CD4-positive, alpha-beta T cell (primary cell): ENCODE results near the gene POLR2M. TPM values are rescaled to one million over a fixed set of nuclear protein-coding genes. Genes with fewer than 3 reads are reported as not detected.

Source experiments
- ATAC-seq: fragments of 200-7000 bp; cut with Tn5 transposase; one replicate; pipeline ENCODE4 v1.10.0; 2022; ENCODE audit warnings: mild to moderate bottlenecking; ENCODE audit not compliant: poor library complexity
- CTCF ChIA-PET: fragments of 350-600 bp; sonication (Branson Sonifier 250); formaldehyde crosslinking; loops from one replicate; lab custom pipeline; 2021; ENCODE audit warnings: antibody characterized with exemption, inconsistent platforms; lab: Charles Lee
- POLR2A ChIA-PET: fragments of 350-600 bp; sonication (Branson Sonifier 250); formaldehyde crosslinking; loops from one replicate; lab custom pipeline; 2021; ENCODE audit warnings: antibody characterized with exemption, inconsistent platforms; lab: Charles Lee
- DNase-seq, 14 experiments: peaks; one replicate each; pipeline ENCODE4 v3.0.0-alpha.2; 2013 to 2020; ENCODE audit warnings: mixed read lengths in 2 of 14
- H3K27ac ChIP-seq, 2 donors: one replicate each; pipeline versions ENCODE4 v1.5.1 to v1.7.0; 2013; ENCODE audit warnings: low read length in 2 of 2, low read depth in 1 of 2, mild to moderate bottlenecking in 1 of 2
- H3K27me3 ChIP-seq, 2 experiments: 1 replicate in 1 of 2; 2 replicates in 1 of 2; pipeline versions ENCODE4 v1.6.1 to v1.7.0; 2013; ENCODE audit warnings: low read length in 2 of 2, control low read depth in 1 of 2, mild to moderate bottlenecking in 1 of 2, moderate library complexity in 1 of 2; ENCODE audit not compliant: insufficient read depth in 2 of 2, control insufficient read depth in 1 of 2
- H3K36me3 ChIP-seq: one replicate; pipeline ENCODE4 v1.6.1; 2013; ENCODE audit warnings: low read length, control low read depth; ENCODE audit not compliant: insufficient read depth
- H3K4me1 ChIP-seq: one replicate; pipeline ENCODE4 v1.6.1; 2013; ENCODE audit warnings: low read length, control low read depth; ENCODE audit not compliant: insufficient read depth
- H3K4me3 ChIP-seq: one replicate; pipeline ENCODE4 v1.5.1; 2013; ENCODE audit warnings: mild to moderate bottlenecking, low read length, moderate library complexity
- H3K9me3 ChIP-seq, 2 experiments: 1 replicate in 1 of 2; 2 replicates in 1 of 2; pipeline versions ENCODE4 v1.6.1 to v1.7.0; 2013; ENCODE audit warnings: low read length in 2 of 2, mild to moderate bottlenecking in 2 of 2, control low read depth in 1 of 2, moderate library complexity in 1 of 2; ENCODE audit not compliant: control insufficient read depth in 1 of 2, insufficient read depth in 1 of 2
- H3K27ac Mint-ChIP-seq: one replicate; pipeline ENCODE4 v1.8.0; 2020; ENCODE audit warnings: mixed read lengths
- H3K27me3 Mint-ChIP-seq: one replicate; pipeline ENCODE4 v1.8.0; 2021; ENCODE audit warnings: mixed read lengths
- H3K36me3 Mint-ChIP-seq: one replicate; pipeline ENCODE4 v1.8.0; 2021; ENCODE audit warnings: low read depth, mixed read lengths
- H3K4me1 Mint-ChIP-seq: one replicate; pipeline ENCODE4 v1.8.0; 2021; ENCODE audit warnings: low read depth, mixed read lengths
- H3K4me3 Mint-ChIP-seq: one replicate; pipeline ENCODE4 v1.8.0; 2020; ENCODE audit warnings: mild to moderate bottlenecking, mixed read lengths
- H3K9me3 Mint-ChIP-seq: one replicate; pipeline ENCODE4 v1.8.0; 2020; ENCODE audit warnings: mixed read lengths
- CTCF ChIP-seq: fragments of 200-600 bp; IDR thresholded peaks from one replicate; pipeline ENCODE4 v1.8.0; 2022; ENCODE audit warnings: antibody characterized with exemption, mild to moderate bottlenecking
- intact Hi-C, 2 experiments: fragments of 100-400 bp; cut with DNase I in 1 of 2; cut with micrococcal nuclease in 1 of 2; formaldehyde crosslinking; loops; one replicate each; pipeline versions ENCODE4 v1.15.1 to v1.9.0; 2023 to 2025; cut with DNase I, micrococcal nuclease
- total RNA-seq, 174 experiments: library from RNA in 2 of 174; stranded (reverse) in 2 of 174; gene quantifications; one replicate each; pipeline ENCODE4 v1.2.3 and lab custom pipeline; 2021 to 2026

Gene POLR2M
- total RNA-seq, 2 experiments from 2014 or later: 88.5 to 109 TPM

GRCh38 chr15:57662802-57663201 lies 43.7 kb upstream of the POLR2M start:
- no peak overlapping the region for H3K27ac ChIP-seq
- Mint-ChIP-seq H3K27me3 (peaks cover 14% of the 10 kb centered on the region), H3K9me3 (no peaks in the 10 kb centered on the region), H3K4me1 (no peaks in the 10 kb centered on the region), H3K36me3 (no peaks in the 10 kb centered on the region), H3K4me3 (no peak overlapping the region), H3K27ac (no peak overlapping the region)
- ChIA-PET POLR2A (no interaction called here), CTCF (interaction anchor here (0.7 to 1.4 kb wide), 2 partner anchors 8 to 11 kb away, joined by 3 read pairs; no protein-coding TSS in a partner anchor)
- no peaks in the 10 kb centered on the region for H3K4me1 ChIP-seq
- no peaks in the 10 kb centered on the region for H3K27me3 ChIP-seq
- intact Hi-C loops: no loop called here
- no peak overlapping the region for H3K4me3 ChIP-seq
- no peak for TF ChIP-seq CTCF
- H3K36me3 ChIP-seq: no peaks in the 10 kb centered on the region
- no peaks in the 10 kb centered on the region for H3K9me3 ChIP-seq
- DNase-seq: no peak
- no peak for ATAC-seq

- no peak overlapping the region for H3K27ac Mint-ChIP-seq
- DNase-seq (no peak), ATAC-seq (no peak)
- POLR2A ChIA-PET: no interaction called here
- H3K27me3 Mint-ChIP-seq: peaks cover 14% of the 10 kb centered on the region
- intact Hi-C loops: no loop called here
- H3K4me3 Mint-ChIP-seq: no peak overlapping the region
- Histone ChIP-seq H3K36me3 (no peaks in the 10 kb centered on the region), H3K4me3 (no peak overlapping the region), H3K9me3 (no peaks in the 10 kb centered on the region), H3K27me3 (no peaks in the 10 kb centered on the region), H3K4me1 (no peaks in the 10 kb centered on the region), H3K27ac (no peak overlapping the region)
- H3K9me3 Mint-ChIP-seq: no peaks in the 10 kb centered on the region
- CTCF ChIA-PET: interaction anchor here (0.7 kb wide), 1 partner anchor 11 kb away, joined by 3 read pairs; no protein-coding TSS in a partner anchor
- no peaks in the 10 kb centered on the region for H3K36me3 Mint-ChIP-seq
- TF ChIP-seq CTCF: no peak
- H3K4me1 Mint-ChIP-seq: no peaks in the 10 kb centered on the region
Observed at GRCh38 chr15:57663262-57663661, 43.3 kb upstream of the POLR2M start.

GRCh38 chr15:57665194-57665593 lies 41.3 kb upstream of the POLR2M start:
- no peak for DNase-seq
- no peaks in the 10 kb centered on the region for H3K27me3 ChIP-seq
- ATAC-seq: no peak
- POLR2A ChIA-PET: interaction anchor here (1.4 kb wide), 1 partner anchor 41 kb away, joined by 5 read pairs; the partner anchor contains the start of gene POLR2M
- H3K4me1 ChIP-seq: no peaks in the 10 kb centered on the region
- H3K27me3 Mint-ChIP-seq: peaks cover 9% of the 10 kb centered on the region
- H3K4me3 Mint-ChIP-seq: no peak overlapping the region
- H3K27ac ChIP-seq: no peak overlapping the region
- no peaks in the 10 kb centered on the region for H3K9me3 Mint-ChIP-seq
- CTCF ChIA-PET: interaction anchor here (1.2 kb wide), 1 partner anchor 22 kb away, joined by 3 read pairs; no protein-coding TSS in a partner anchor
- no peaks in the 10 kb centered on the region for H3K36me3 ChIP-seq
- no peaks in the 10 kb centered on the region for H3K9me3 ChIP-seq
- H3K27ac Mint-ChIP-seq: no peak overlapping the region
- no peak overlapping the region for H3K4me3 ChIP-seq
- no peaks in the 10 kb centered on the region for H3K4me1 Mint-ChIP-seq
- no peaks in the 10 kb centered on the region for H3K36me3 Mint-ChIP-seq
- TF ChIP-seq CTCF: no peak
- intact Hi-C loops: loop anchor here in 1 of 2 experiments (5.0 kb wide), 1 partner anchor 67 kb away; no protein-coding TSS in a partner anchor
